Breast epithelium (tissue), 4 donors: ENCODE data around the gene HSD17B11. TPM values are rescaled to one million over a fixed set of nuclear protein-coding genes. Genes with fewer than 3 reads are reported as not detected.
"Not testable (repeated sequence)": the region's sequence is repeated elsewhere in the genome, so short reads cannot be mapped to it uniquely, and the experiment has no call there.

ENCODE experiments used
- DNase-seq, 2 donors: peaks; one replicate each; pipeline ENCODE4 v3.0.0-alpha.2; 2019; ENCODE audit warnings: low spot score in 2 of 2
- H3K27ac ChIP-seq, 2 donors: fragments of 200-600 bp; sonication (generic) in 1 of 2; one replicate each; pipeline ENCODE4 v1.5.1; 2016 to 2019; ENCODE audit warnings: mild to moderate bottlenecking in 1 of 2
- H3K27me3 ChIP-seq, 2 donors: fragments of 200-600 bp; sonication (generic) in 1 of 2; one replicate each; pipeline versions ENCODE4 v1.5.1 to v1.6.0; 2017 to 2019; ENCODE audit warnings: control low read depth in 1 of 2, mild to moderate bottlenecking in 1 of 2
- H3K36me3 ChIP-seq: fragments of 200-600 bp; one replicate; pipeline ENCODE4 v1.5.1; 2019
- H3K4me1 ChIP-seq, 2 donors: fragments of 200-600 bp; sonication (generic); one replicate each; pipeline ENCODE4 v1.5.1; 2016 to 2019; ENCODE audit warnings: control low read depth in 1 of 2
- H3K4me3 ChIP-seq, 3 donors: fragments of 200-600 bp; sonication (generic); 1 replicate in 2 of 3; 2 replicates in 1 of 3; pipeline ENCODE4 v1.5.1; 2016 to 2019; ENCODE audit warnings: mild to moderate bottlenecking in 3 of 3, moderate library complexity in 2 of 3
- H3K9me3 ChIP-seq, 2 donors: fragments of 200-600 bp; sonication (generic) in 1 of 2; one replicate each; pipeline ENCODE4 v1.5.1; 2016 to 2019; ENCODE audit warnings: control low read depth in 1 of 2
- POLR2A ChIP-seq: fragments of 450-650 bp; IDR thresholded peaks from one replicate; pipeline ENCODE4 v1.6.1; 2016; ENCODE audit warnings: antibody characterized with exemption, mild to moderate bottlenecking, moderate library complexity
- POLR2AphosphoS5 ChIP-seq, 3 donors: sonication (generic); formaldehyde crosslinking; IDR thresholded peaks; one replicate each; pipeline ENCODE4 v1.6.1; 2017; ENCODE audit warnings: antibody characterized with exemption in 3 of 3
- intact Hi-C: fragments of 100-400 bp; cut with DNase I; formaldehyde crosslinking; loops from one replicate; pipeline ENCODE4 v1.15.1; 2023; ENCODE audit warnings: low total_unique reads
- total RNA-seq, 3 donors: library from RNA; depleted of rRNA; stranded (reverse); fragments of >200 nt; gene quantifications; one replicate each; pipeline ENCODE4 v1.1.0, GENCODE V29; 2016
- TF ChIP-seq, protein P1 (sequence below), 3 donors: fragments of 450-650 bp; IDR thresholded peaks; one replicate each; pipeline ENCODE4 v1.5.1; 2016 to 2017; ENCODE audit warnings: antibody characterized with exemption in 3 of 3, mild to moderate bottlenecking in 3 of 3, moderate library complexity in 3 of 3

Gene HSD17B11
- total RNA-seq, 3 donors from 2014 or later = 48.7 to 95.7 (median 54.1) TPM

DNA sequence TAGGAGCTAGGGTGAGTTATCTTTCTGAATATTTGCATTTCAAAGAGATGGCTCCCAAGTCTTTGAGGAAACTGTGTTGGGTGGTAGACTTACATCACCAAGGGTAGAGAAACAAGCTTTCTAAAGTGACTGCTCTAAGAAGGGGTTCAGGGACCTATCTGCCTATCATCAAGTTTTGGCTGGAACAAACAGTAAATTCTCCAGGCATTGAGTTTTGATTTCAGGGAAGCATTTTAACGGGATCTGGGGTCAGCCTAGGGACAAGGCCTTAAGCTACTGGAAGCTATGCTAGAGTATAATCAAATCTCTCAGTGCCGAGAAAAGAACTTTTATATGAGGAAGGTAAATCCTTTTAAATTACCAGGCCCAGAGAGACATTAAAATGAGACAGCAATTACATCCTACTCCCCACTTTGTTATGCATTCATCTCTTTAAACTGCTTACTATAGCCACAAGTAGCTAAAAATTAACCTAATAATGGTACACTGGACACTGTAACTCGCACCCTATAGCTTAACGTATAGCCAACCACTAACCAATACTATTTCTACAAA lies 29.4 kb upstream of the HSD17B11 start:
- Histone ChIP-seq H3K36me3 (no peaks in the 10 kb centered on the region), H3K27me3 (no peaks in the 10 kb centered on the region), H3K4me1 (no peaks in the 10 kb centered on the region), H3K27ac (no peak overlapping the region), H3K4me3 (no peak overlapping the region), H3K9me3 (no peaks in the 10 kb centered on the region)
- intact Hi-C loops = no loop called here
- TF ChIP-seq, protein P1, sequence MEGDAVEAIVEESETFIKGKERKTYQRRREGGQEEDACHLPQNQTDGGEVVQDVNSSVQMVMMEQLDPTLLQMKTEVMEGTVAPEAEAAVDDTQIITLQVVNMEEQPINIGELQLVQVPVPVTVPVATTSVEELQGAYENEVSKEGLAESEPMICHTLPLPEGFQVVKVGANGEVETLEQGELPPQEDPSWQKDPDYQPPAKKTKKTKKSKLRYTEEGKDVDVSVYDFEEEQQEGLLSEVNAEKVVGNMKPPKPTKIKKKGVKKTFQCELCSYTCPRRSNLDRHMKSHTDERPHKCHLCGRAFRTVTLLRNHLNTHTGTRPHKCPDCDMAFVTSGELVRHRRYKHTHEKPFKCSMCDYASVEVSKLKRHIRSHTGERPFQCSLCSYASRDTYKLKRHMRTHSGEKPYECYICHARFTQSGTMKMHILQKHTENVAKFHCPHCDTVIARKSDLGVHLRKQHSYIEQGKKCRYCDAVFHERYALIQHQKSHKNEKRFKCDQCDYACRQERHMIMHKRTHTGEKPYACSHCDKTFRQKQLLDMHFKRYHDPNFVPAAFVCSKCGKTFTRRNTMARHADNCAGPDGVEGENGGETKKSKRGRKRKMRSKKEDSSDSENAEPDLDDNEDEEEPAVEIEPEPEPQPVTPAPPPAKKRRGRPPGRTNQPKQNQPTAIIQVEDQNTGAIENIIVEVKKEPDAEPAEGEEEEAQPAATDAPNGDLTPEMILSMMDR (IDR thresholded peaks at IDR 0.05) = no peak
- TF ChIP-seq POLR2A (no peak), POLR2AphosphoS5 (IDR thresholded peaks at IDR 0.05) (no peak)
- no peak for DNase-seq

- no peaks in the 10 kb centered on the region for H3K27me3 ChIP-seq
- H3K27ac ChIP-seq = no peak overlapping the region
- DNase-seq = no peak
- intact Hi-C loops = no loop called here
- TF ChIP-seq, protein P1 (IDR thresholded peaks at IDR 0.05) = no peak
- TF ChIP-seq POLR2A (no peak), POLR2AphosphoS5 (IDR thresholded peaks at IDR 0.05) (no peak)
- no peaks in the 10 kb centered on the region for H3K4me1 ChIP-seq
- no peaks in the 10 kb centered on the region for H3K9me3 ChIP-seq
- H3K36me3 ChIP-seq = no peaks in the 10 kb centered on the region
- H3K4me3 ChIP-seq = no peak overlapping the region
Observed at GRCh38 chr4:87419578-87420249, 28.7 kb upstream of the HSD17B11 start.

DNA sequence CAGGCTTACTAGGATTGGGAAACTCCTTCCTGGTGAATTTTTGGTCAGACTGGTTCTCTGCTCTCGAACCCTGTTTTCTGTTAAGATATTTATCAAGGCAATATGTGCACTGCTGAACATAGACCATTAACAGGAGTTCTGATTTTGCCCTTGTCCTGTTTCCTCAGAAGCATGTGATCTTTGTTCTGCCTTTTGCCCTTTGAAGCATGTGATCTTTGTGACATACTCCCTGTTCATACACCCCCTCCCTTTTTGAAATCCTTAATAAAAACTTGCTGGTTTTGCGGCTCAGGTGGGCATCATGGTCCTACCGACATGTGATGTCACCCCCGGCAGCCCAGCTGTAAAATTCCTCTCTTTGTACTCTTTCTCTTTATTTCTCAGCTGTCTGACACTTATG lies 27.4 kb upstream of the HSD17B11 start:
- H3K27me3 ChIP-seq, H3K27ac ChIP-seq, H3K36me3 ChIP-seq, H3K9me3 ChIP-seq, H3K4me1 ChIP-seq, intact Hi-C loops, DNase-seq, H3K4me3 ChIP-seq: not testable (repeated sequence)

DNA sequence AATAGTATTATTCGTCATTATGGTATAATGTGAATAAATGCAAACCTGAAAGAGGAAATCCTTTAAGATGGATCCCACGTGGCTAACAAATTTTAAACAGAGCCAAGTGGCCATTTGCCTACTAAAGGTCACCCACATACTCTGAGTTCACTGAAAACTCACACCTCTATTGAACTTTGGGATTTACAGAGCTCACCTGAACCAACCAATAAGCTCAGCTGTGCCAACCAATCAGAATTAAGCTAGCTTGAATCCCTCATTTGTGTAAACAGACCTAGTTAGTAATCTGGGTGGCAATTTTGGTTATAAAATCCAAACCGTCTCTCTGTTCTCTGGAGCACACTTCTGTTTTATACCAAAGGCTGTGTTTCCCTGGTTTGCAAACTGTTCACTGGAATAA lies 26.0 kb upstream of the HSD17B11 start:
- Histone ChIP-seq H3K27ac (no peak overlapping the region), H3K27me3 (no peaks in the 10 kb centered on the region), H3K9me3 (no peaks in the 10 kb centered on the region), H3K36me3 (no peaks in the 10 kb centered on the region), H3K4me1 (no peaks in the 10 kb centered on the region), H3K4me3 (no peak overlapping the region)
- intact Hi-C loops = no loop called here
- DNase-seq = no peak
- no peak for TF ChIP-seq POLR2AphosphoS5 (IDR thresholded peaks at IDR 0.05)
- TF ChIP-seq, protein P1 (IDR thresholded peaks at IDR 0.05) = no peak
- TF ChIP-seq POLR2A = no peak

DNA sequence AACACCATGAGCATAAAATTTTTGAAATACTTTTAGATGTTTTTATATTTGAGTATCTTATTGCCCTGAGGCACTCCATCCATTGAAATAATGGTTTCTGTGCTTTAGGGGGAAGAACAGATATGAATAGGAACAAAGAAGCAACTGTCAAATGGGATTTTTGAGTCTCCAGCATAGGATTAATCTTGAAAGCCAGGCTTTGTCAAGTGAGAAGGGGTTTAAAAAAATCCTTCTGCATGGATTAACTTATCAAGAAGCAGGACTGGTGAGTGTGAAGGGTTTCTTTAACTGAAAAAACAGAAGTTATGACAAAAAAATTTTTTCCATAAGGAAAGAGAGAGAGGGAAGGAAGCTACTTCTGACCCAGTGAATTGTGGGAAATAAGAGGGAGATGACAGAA lies 23.8 kb upstream of the HSD17B11 start:
- no peaks in the 10 kb centered on the region for H3K4me1 ChIP-seq
- H3K36me3 ChIP-seq = no peaks in the 10 kb centered on the region
- H3K4me3 ChIP-seq = no peak overlapping the region
- no peaks in the 10 kb centered on the region for H3K9me3 ChIP-seq
- intact Hi-C loops = no loop called here
- TF ChIP-seq, protein P1 (IDR thresholded peaks at IDR 0.05) = no peak
- TF ChIP-seq POLR2AphosphoS5 (IDR thresholded peaks at IDR 0.05) (no peak), POLR2A (no peak)
- H3K27me3 ChIP-seq = peaks cover 0 to 2% of the 10 kb centered on the region in 2 donors
- no peak overlapping the region for H3K27ac ChIP-seq
- no peak for DNase-seq
